Neural cell (in vitro differentiated cells): ENCODE measurements around the gene NOX4.
A peak's percentile ranks its signal among the peaks of the same experiment; 100 is the strongest.
"Not testable (repeated sequence)": the region's sequence is repeated elsewhere in the genome, so short reads cannot be mapped to it uniquely, and the experiment has no call there.

Source experiments
- EZH2 ChIP-seq: fragments of 200-600, 300-800 bp; shearing (Covaris generic), sonication (generic); IDR thresholded peaks from 2 replicates; pipeline ENCODE4 v1.6.1; 2014; ENCODE audit warnings: antibody characterized with exemption, low read length, borderline replicate concordance, mild to moderate bottlenecking; ENCODE audit not compliant: insufficient read depth, poor library complexity, severe bottlenecking
- POLR2AphosphoS5 ChIP-seq: IDR thresholded peaks from 2 replicates; pipeline ENCODE4 v1.6.1; 2012
- TF ChIP-seq, protein P1 (sequence below): fragments of 450-650 bp; IDR thresholded peaks from 2 replicates; pipeline ENCODE4 v1.5.1; 2014; ENCODE audit warnings: antibody characterized with exemption, mild to moderate bottlenecking, moderate library complexity; ENCODE audit not compliant: poor library complexity, severe bottlenecking

- TF ChIP-seq, protein P1, sequence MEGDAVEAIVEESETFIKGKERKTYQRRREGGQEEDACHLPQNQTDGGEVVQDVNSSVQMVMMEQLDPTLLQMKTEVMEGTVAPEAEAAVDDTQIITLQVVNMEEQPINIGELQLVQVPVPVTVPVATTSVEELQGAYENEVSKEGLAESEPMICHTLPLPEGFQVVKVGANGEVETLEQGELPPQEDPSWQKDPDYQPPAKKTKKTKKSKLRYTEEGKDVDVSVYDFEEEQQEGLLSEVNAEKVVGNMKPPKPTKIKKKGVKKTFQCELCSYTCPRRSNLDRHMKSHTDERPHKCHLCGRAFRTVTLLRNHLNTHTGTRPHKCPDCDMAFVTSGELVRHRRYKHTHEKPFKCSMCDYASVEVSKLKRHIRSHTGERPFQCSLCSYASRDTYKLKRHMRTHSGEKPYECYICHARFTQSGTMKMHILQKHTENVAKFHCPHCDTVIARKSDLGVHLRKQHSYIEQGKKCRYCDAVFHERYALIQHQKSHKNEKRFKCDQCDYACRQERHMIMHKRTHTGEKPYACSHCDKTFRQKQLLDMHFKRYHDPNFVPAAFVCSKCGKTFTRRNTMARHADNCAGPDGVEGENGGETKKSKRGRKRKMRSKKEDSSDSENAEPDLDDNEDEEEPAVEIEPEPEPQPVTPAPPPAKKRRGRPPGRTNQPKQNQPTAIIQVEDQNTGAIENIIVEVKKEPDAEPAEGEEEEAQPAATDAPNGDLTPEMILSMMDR = not testable (repeated sequence)
- not testable (repeated sequence) for TF ChIP-seq EZH2
- TF ChIP-seq POLR2AphosphoS5 = peak; percentile 60
Measured at GRCh38 chr11:89354513-89354912, 136.7 kb downstream of the NOX4 start.
